DND-41 (cell line): ENCODE data around the gene DNAH8.

ENCODE experiments used
- ATAC-seq: fragments of 200-7000 bp; cut with Tn5 transposase; 3 replicates; pipeline ENCODE4 v1.9.1; 2021; ENCODE audit warnings: low read depth; ENCODE audit not compliant: insufficient read depth
- DNase-seq: peaks from one replicate; pipeline ENCODE4 v3.0.0-alpha.2; 2020
- H2AFZ ChIP-seq: 2 replicates; pipeline ENCODE4 v1.6.0; 2012; ENCODE audit warnings: low read depth, low read length
- H3K27ac ChIP-seq: 2 replicates; pipeline ENCODE4 v1.5.1; 2012; ENCODE audit warnings: low read length, inconsistent platforms
- H3K27me3 ChIP-seq: fragments of 200-600 bp; sonication (generic); 2 replicates; pipeline ENCODE4 v1.6.0; 2012; ENCODE audit warnings: low read length, mild to moderate bottlenecking, inconsistent platforms; ENCODE audit not compliant: insufficient read depth, poor library complexity
- H3K36me3 ChIP-seq: 2 replicates; pipeline ENCODE4 v1.5.1; 2012; ENCODE audit warnings: low read length, inconsistent platforms; ENCODE audit not compliant: insufficient read depth
- H3K4me1 ChIP-seq: 2 replicates; pipeline ENCODE4 v1.5.1; 2012; ENCODE audit warnings: mild to moderate bottlenecking, low read length; ENCODE audit not compliant: insufficient read depth
- H3K4me2 ChIP-seq: 2 replicates; pipeline ENCODE4 v1.6.0; 2012; ENCODE audit warnings: mild to moderate bottlenecking, moderate library complexity, low read length, inconsistent platforms; ENCODE audit not compliant: insufficient read depth
- H3K4me3 ChIP-seq, 2 experiments: fragments of 200-600 bp in 1 of 2; shearing (Covaris generic) in 1 of 2; 2 replicates each; pipeline ENCODE4 v1.5.1; 2012 to 2016; ENCODE audit warnings: inconsistent platforms in 2 of 2, low read length in 2 of 2, mild to moderate bottlenecking in 2 of 2, low read depth in 1 of 2, moderate library complexity in 1 of 2
- H3K79me2 ChIP-seq: 2 replicates; pipeline ENCODE4 v1.6.0; 2012; ENCODE audit warnings: low read length, inconsistent platforms; ENCODE audit not compliant: insufficient read depth
- H3K9ac ChIP-seq: 2 replicates; pipeline ENCODE4 v1.6.0; 2012; ENCODE audit warnings: low read depth, mild to moderate bottlenecking, inconsistent platforms, low read length, moderate library complexity
- H3K9me3 ChIP-seq: 2 replicates; pipeline ENCODE4 v1.5.1; 2012; ENCODE audit warnings: low read length, moderate library complexity, mild to moderate bottlenecking, inconsistent platforms; ENCODE audit not compliant: insufficient read depth, severe bottlenecking
- H4K20me1 ChIP-seq: 2 replicates; pipeline ENCODE4 v1.6.0; 2012; ENCODE audit warnings: low read length; ENCODE audit not compliant: insufficient read depth
- CTCF ChIP-seq: IDR thresholded peaks from 2 replicates; pipeline ENCODE4 v1.5.1; 2012; ENCODE audit warnings: borderline replicate concordance, low read length, moderate library complexity, mild to moderate bottlenecking; ENCODE audit not compliant: poor library complexity, severe bottlenecking; ENCODE audit errors: extremely low read depth
- EZH2 ChIP-seq: IDR thresholded peaks from 3 replicates; pipeline ENCODE4 v1.6.1; 2012; ENCODE audit warnings: borderline replicate concordance, low read depth, mild to moderate bottlenecking, moderate library complexity, low read length, inconsistent platforms; ENCODE audit not compliant: severe bottlenecking

The DNAH8 gene

GRCh38 chr6:38676236-38676973, 38.7 kb upstream of the DNAH8 start:
- Histone ChIP-seq H2AFZ (no peak overlapping the region), H3K9me3 (no peaks in the 10 kb centered on the region), H3K27me3 (no peaks in the 10 kb centered on the region), H3K4me2 (no peak overlapping the region), H4K20me1 (peaks cover under 1% of the 10 kb centered on the region; the same call in 1 of the 2 replicates), H3K36me3 (peaks cover 59% of the 10 kb centered on the region), H3K27ac (no peak overlapping the region), H3K9ac (no peak overlapping the region), H3K4me1 (no peaks in the 10 kb centered on the region), H3K79me2 (no peaks in the 10 kb centered on the region), H3K4me3 (no peak overlapping the region)
- DNase-seq (no peak), ATAC-seq (no peak)
- TF ChIP-seq EZH2 (no peak), CTCF (no peak)

GRCh38 chr6:38676974-38677544, 38.1 kb upstream of the DNAH8 start:
- peaks cover 3% of the 10 kb centered on the region; the same call in 1 of the 2 replicates for H4K20me1 ChIP-seq
- H3K9ac ChIP-seq = no peak overlapping the region
- H3K36me3 ChIP-seq = peaks cover 66% of the 10 kb centered on the region
- no peak overlapping the region for H3K4me3 ChIP-seq
- H3K9me3 ChIP-seq = no peaks in the 10 kb centered on the region
- H2AFZ ChIP-seq = no peak overlapping the region
- DNase-seq = no peak
- no peak for TF ChIP-seq EZH2
- TF ChIP-seq CTCF = no peak
- no peak overlapping the region for H3K27ac ChIP-seq
- no peaks in the 10 kb centered on the region for H3K27me3 ChIP-seq
- H3K79me2 ChIP-seq = no peaks in the 10 kb centered on the region
- no peaks in the 10 kb centered on the region for H3K4me1 ChIP-seq
- ATAC-seq = no peak
- no peak overlapping the region for H3K4me2 ChIP-seq

GRCh38 chr6:38678178-38678760, 36.8 kb upstream of the DNAH8 start:
- ATAC-seq (no peak), DNase-seq (no peak)
- no peak overlapping the region for H3K27ac ChIP-seq
- TF ChIP-seq CTCF = no peak
- no peak for TF ChIP-seq EZH2
- no peak overlapping the region for H3K9ac ChIP-seq
- H3K4me1 ChIP-seq = no peaks in the 10 kb centered on the region
- no peak overlapping the region for H2AFZ ChIP-seq
- no peaks in the 10 kb centered on the region for H3K27me3 ChIP-seq
- peaks cover 3% of the 10 kb centered on the region; the same call in 1 of the 2 replicates for H4K20me1 ChIP-seq
- H3K36me3 ChIP-seq = peaks cover 77% of the 10 kb centered on the region
- no peaks in the 10 kb centered on the region for H3K9me3 ChIP-seq
- no peaks in the 10 kb centered on the region for H3K79me2 ChIP-seq
- no peak overlapping the region for H3K4me3 ChIP-seq
- H3K4me2 ChIP-seq = no peak overlapping the region
